Measurements from ENCODE around the gene CREB3L2.

CREB3L2 gene

DNA sequence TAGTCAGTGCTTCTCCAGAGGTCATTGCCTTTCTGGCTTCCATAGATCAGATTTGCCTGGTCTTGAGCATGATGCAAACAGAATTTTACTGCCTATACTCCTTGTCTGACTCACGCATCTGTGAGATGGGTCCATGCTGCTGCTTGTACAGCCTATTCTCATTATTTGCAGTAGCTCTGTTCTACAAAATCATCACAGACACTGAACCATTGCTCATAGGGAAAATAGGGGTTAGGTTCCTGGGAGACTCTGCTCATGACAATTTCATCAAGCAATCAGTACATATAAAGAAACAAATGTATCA is 7.4 kb upstream of the CREB3L2 start:
- DNase-seq (ENCODE audit: low read depth): no peak

DNA sequence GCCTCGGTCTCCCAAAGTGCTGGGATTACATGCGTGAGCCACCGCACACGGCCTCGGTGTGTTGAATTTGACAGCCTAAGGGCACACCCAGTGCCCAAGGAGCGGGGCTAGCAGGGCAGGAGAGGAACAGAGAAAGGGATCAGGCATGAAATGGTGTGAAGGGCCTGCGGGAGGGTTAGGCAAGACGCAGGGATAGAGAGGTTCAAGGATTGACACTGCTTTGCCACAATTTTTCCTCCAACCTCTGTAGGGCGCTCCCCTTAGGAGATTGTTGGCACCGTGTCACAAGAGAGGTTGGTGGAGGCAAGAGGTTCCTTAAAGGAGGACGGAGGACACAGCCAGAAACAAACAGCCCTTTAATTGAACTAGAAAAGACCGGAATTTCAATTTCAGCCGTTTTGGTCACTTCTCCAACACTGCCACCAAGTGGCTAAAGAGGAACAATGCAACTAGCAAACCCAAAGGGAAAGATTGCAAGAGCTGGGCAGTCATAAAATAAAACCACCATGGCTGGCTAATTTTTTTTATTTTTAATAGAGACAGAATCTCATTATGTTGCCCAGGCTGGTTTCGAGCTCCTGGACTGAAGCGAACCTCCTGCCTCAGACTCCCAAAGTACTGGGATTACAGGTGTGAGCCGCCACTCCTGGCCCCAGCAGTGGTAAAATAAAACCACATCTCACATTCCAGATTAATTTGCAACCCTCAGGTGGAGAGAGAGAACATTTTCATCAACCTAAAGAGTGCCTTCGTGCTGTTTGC is 6.9 kb upstream of the CREB3L2 start:
- DNase-seq (ENCODE audit: low read depth): peak; percentile 11

DNA sequence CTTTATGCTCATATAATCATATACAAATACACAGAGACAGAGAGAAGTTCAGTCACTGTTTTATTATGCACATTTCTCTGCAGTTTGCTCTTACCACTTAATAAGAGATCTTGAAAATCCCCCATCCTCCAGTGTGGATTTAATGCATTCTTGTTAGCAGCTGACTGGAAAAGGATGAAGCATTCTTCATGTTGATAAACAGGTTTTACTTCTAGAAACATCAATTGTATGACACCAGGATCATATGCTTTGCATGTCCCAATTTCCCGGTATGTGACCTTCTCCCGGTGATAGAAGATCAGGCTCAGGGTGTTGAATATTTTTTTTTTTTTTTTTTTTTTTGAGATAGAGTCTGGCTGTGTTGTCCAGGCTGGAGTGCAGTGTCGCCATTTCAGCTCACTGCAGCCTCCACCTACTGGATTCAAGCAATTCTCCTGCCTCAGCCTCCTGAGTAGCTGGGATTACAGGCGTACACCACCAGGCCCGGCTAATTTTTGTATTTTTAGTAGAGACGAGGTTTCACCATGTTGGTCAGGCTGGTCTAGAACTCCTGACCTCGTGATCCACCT is 6.2 kb upstream of the CREB3L2 start:
- no peak for DNase-seq (ENCODE audit: low read depth)

DNA sequence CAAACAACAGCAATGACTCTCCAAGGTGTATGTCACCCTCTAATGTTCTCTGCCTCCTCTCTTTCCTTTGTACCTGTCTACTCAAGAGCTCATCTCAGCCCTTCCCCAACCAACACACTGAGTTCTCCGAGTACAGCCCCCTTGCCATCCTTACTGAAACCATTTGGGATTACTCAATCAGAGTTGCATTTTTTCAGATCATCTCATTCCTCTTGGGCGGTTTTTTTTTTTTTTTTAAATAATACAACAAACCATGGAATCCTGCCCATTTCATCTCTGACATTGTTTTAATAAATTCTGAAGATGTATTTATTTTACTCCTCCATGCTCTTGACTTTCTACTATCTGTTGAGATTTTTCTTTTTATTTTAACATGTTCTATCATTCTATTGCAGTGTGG is 4.2 kb upstream of the CREB3L2 start:
- no peak for DNase-seq (ENCODE audit: low read depth)

DNA sequence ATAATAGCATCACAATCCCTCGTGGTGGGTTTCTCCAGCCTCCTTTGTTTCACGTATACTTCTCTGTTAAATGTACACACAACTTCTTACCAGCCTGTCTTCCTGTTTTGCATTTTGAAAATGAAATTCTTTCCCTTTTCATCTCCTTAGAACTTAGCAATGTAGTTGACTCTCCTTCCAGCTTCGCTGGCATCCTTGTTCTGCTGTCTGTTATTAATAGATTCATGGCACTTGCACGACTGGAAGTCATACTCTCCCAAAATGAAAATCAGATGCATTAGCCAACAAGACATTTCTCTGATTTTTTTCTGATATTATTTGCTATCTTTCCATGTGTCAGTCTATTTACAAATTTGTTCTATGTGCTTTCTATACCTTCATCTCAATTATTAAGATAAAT is 3.0 kb upstream of the CREB3L2 start:
- DNase-seq (ENCODE audit: low read depth): no peak

DNA sequence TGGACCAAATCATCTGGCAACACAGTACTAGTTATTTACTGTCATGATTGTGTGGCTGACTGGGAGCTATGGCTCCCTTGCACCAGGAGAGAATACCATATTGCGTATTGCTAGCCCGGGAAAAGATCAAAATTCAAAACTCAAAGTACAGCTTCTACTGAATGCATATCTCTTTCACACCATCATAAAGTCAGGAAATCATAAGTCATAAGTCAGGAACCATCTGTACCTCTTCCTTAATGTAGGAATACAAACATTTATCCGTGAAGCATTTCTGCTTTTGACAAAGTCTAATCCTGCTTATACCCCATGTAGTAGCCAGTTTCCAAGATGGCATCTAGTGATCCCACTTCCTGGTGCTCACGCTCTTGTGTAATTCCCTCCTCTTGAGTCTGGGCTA is 2.2 kb upstream of the CREB3L2 start:
- no peak for DNase-seq (ENCODE audit: low read depth)

DNA sequence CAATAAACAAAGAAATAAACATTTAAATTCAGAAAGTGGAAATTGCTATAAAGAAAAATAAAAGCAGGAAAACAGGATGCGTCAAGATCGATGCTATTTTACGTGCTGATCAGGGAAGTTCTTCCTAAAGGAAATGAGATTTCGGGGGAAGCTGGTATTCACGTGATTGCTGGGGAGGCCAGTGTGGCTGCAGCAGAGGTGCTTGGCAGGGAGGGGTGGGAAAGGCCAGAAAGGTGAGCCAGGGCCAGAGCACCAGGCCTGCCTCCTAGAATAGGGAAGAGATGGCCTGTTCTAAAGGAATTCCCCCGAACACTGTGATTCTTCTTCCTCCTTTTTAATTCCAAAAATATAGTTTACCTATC is 923 bp upstream of the CREB3L2 start:
- no peak for DNase-seq (ENCODE audit: low read depth)

DNA sequence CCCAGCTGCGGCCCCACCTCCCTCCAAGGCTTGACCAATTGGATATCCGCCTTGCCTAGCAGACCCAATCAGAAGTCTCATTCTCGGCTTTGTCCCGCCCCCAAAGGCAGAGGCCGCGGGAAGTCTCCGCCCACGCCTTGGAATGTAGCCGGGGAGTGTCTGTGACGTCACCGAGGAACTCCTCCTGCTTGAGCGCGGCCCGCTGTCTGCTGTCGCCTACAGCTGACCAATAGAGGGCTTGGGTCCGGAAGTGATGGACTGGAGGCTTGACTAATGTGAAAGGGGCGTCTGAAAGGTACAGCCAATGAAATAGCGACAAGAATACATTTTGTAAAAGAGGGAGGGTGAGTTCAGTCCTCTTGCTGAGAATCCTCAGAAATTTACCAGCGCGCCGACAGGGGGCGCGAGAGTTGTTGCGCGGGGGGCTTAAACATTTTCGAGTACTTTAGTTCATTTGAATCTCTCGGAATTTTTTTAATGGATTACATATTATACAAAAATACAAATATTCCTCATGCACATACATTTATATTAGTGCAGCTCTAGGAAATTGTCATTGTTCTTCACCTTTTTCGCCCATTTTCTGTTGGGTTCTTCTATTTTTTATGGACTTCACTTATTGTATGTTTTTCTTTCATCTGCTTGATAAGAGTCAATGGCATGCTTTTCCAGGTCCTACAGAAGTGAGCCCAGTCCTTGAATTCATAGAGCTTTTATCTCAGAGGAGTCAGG is 376 bp upstream of the CREB3L2 start:
- DNase-seq (ENCODE audit: low read depth): peak; percentile 95

DNA sequence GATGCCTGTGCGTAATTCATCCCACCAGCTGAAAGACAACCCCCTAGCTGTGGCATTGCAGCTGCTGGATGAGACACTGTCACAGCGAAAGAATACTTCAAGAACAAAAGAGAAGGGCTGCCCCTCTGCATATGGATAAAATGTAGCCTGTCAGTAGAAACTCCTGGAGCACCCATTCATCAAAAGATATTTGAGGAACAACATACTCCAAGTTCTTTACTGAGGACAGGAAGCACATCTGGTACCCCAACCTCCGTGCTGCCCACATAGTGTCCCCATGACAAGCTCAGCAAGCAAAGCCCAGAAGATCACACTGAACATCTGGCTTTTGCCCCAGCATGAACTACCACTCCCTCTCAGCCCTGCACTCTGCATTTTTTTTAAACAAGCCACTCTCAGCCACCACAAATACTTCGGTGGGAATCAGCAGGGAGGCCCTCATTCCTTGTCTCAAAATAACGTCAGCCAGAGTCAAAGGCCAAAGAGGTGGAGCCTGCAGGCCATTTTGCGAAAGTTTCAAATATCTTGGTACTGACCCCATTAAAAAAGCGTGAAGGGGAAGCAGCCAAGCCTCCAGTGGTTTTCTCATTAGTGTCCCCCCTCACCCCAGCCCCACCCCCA is 1.7 kb downstream of the CREB3L2 start:
- no peak for DNase-seq (ENCODE audit: low read depth)

DNA sequence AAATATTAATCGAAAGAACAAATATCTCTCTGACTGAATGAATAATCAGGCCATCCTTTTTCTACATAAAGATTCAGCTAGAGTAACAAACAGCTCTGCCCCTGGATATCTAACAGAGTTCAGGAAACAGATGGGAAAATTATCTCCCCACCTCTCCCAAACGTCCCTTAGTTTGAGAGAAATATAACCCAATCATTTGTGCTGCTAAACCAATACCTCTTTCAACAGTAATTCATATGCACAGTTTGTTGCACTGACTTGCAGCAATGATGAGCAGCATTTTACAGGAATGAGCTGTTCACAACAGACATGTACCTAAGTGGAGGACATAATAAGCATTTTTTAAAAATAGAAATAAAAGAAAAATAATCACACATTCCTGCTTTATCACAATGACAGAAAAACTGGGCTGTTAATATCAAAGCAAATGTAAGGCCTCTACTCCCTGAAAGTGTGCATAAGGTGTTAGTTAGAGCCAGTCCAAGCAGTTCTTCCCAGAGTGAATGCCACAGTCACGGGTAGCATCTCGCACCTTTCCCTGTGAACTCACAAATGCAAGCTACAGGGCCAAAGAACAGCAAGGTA is 2.3 kb downstream of the CREB3L2 start:
- no peak for DNase-seq (ENCODE audit: low read depth)

DNA sequence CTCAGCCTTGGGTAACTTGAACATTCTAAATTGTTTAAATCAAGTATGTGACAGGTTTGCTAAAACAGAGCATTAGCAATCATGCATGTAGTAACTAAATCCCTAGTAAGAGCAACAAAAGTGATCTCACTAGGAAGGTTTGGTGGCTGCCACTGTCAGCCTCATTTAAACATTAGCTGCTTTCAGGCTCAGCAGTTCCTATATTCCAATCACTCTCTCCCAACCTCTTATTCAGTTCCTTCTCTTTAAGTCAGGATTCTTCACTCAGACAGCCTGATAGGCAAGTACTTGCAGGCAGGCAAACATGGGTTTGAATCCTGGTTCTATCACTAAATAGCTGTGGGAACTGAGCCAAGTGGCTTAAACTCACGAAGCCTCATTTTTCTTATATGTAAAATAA is 3.6 kb downstream of the CREB3L2 start:
- DNase-seq (ENCODE audit: low read depth): no peak

DNA sequence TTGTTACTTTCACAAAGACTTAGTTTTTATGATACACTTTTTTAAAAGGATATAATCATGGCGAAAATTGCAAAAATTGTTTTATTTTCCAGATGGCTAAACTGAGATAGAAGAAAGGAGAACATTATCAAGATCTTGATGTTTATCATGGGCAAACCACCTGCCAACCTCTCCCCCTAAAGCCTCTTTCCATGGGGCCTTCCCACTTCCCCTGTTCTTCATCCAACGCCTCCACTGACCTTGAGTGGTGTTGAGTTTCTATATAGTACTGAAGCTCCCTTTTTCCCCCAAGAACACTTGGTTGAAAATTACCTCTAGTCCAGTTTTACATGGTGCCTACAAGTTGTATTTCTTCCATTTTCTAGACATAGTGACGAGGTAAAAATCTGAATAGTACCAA is 5.0 kb downstream of the CREB3L2 start:
- no peak for DNase-seq (ENCODE audit: low read depth)

DNA sequence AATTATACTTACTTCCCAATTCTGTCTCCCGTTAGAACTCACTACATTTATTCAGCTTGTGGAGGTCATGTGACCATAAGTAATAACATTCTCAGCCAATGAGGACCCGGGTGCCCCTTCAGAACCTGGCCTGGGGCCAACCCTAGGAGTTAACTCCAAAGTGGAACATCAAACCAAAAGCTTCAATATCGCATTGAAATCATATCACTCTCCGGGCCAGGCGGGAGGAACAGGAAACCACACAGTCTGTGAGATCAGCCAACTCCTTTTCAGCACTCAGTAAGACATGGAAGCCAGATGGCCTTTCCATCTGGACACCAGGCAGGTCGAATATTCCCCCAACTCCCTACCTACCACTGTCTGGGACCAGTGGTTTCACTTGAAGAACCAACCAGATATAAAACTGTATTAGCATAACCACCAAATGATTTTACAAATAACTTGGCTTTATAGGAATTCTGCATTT is 5.5 kb downstream of the CREB3L2 start:
- DNase-seq (ENCODE audit: low read depth): no peak

DNA sequence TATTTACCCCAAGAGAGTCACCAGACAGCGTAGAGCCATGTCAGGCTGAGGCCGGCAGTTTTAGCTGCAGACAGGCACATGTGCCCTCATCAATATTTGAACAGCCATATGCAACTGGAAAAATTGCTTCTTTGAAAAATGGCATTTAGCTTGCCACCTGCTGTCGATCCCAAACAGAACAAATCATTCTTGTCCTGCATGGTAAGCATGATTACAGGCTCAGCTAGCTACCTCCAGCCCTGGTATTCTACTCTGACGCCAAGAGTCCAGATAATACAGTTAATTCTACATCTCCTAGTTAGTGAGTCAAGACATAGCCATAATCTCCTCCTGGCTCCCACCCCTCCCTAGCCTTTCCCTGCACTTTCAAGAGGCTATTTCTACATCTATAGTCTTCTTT is 7.7 kb downstream of the CREB3L2 start:
- no peak for DNase-seq (ENCODE audit: low read depth)

DNA sequence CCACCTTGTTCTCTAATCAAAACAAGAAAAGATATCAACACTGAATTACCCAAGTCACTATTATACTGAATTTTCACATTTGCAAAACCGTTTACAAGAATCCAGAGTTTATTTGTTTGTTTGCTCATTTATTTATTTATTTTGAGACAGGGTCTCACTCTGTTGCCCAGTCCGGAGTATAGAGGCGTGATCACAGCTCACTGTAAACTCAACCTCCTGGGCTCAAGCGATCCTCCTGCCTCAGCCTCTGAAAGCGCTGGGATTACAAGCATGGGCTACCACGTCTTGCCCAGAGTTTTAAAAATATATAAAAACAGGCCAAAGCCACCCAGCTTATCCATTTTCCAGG is 8.5 kb downstream of the CREB3L2 start:
- no peak for DNase-seq (ENCODE audit: low read depth)

DNA sequence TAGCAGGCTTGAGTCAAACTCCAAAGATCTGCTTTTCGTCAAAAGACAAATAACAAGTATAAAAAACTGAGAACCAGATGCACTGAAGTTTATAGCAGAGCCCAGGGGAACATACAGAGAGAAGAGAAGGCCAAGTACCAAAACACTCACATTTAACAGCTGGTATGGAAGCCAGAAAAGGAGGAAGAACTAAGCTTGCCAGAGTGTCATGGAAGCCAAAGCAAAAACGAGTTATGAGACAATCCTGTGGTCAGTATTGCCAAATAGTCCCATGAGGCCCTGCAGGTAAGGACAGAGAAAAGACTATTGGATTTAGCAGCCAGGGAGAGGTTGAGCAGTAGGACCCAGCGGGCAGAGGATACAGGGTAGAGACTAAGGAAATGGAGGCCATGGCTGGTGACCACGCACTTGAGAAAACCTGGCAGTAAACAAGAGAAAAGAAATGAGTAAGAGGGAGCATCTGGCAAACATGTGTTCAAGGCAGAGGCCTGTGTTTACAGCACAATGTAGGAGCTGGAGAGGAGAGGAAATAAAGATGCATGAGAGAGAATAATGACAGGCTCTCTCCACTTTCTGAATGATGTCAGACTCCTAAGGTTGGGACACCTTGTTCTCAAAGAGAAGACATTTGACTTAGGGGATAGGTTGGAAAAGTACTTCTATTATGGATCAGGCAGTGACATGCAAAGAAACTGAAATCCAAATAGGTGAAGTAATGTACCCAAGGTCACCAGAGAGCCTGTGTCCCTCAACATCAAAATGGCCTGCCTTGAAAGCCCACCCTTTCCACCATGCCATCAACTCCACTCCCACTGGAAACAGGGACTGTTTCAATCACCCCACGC is 9.1 kb downstream of the CREB3L2 start:
- DNase-seq (ENCODE audit: low read depth): no peak

DNA sequence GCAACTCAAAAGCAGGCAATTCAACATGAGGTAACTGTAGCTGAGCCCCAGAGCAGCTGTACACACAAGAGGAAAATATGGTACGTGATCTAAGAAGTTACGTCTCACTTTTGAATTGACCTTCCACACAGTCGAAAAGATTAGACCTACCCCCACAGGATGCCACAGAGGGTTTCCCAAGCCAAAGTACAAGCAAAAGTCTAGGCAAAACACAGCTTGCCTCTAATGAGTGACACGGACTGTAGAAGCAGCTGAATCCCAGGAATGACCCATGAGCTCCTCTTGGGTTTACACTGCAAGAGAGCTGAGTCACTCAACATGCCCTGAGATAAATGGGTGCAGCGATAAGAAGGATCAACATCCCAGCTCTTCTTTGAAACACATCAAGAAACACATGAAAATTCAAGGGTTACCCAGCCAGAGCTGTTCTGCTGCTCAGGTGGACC is 9.8 kb downstream of the CREB3L2 start:
- DNase-seq (ENCODE audit: low read depth): no peak

DNA sequence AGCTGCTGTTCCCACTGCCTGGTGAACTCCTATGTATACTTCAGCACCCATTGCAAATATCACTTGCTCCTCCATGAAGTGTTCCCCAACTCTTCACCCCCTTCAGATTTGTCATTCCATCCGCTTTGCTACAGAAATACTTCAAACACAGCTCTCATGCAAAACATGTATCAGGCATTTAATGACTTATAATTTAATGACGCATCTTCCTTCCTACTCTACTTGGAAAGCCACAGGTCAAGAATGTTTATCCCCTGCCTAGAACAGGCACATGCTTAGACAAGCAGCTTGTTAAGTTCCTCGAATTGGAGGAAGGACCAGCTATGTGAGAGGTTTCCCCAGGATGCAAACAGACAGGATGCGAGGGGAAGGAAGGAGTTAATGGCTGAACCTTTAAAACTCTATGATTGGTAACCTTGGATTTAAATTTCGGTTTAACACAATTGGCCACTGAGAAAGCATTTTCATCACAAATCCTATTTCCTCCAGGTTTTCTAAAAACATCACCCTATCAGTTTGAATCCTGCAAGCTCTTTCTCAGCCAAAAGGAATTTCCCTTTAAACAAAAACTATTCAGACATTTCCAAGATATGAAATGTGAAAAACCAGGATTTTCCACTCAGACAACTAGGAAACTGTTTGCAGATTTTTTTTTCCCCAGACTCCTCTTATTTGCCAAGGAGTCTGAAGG is 11.5 kb downstream of the CREB3L2 start:
- DNase-seq (ENCODE audit: low read depth): no peak

DNA sequence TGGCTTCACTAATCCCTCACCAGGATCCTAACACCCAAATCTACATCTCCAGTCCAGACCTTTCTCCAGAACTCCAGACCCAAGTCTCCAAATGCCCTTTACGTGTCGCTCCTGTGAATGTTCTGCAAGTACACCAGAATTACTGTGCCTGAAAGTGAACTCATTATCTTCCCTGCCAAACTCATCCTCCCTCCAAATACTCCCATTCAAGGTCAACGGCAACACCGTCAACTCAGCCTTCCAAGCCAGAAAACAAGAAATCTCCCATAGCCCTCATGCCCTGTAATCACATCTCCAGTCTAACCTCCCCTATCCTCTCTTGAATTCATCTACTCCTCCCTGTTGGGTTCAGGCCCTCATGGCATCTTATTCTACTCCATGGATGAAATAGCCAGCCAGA is 12.3 kb downstream of the CREB3L2 start:
- DNase-seq (ENCODE audit: low read depth): no peak

DNA sequence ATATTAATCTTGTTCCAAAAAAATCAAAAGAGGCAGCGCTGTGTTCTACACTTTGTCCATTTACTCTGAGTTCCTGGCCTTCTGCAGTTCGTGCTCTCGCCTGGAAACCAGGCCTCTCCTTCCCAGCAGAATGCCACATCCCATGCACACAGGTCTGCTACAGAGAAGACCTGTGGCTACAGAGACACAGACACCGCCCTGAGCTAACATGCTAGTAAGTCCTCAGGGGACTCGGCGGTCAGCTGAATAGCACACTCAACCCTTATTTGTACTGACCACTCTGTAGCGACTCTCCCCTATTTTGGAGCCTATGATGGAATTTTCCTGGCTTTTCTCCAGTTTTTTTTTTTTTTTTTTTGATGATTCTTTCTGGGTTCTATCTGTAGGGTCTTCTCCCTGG is 12.8 kb downstream of the CREB3L2 start:
- DNase-seq (ENCODE audit: low read depth): no peak

DNA sequence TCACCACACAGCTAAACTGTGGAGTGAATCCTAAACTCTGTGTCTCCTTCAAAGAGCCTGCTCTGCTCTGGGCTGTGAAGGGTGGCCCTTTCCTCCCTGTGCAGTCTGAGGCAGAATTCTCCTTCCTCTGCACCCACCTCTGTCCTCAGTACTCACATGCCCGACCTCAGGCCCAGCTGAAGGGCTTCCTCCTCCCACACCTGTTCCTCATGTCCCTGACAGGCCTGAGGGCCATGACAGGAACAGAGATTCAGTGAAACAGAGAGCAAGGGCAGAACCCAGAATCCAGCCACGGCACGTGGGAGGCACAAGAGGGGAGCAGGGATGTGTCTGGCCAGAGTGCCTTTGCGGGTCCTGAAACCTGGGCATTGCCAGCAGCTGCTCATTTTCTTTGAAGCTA is 13.9 kb downstream of the CREB3L2 start:
- DNase-seq (ENCODE audit: low read depth): no peak
